ENCODE measurements around the gene SUFU. TPM values are rescaled to one million over a fixed set of nuclear protein-coding genes. Genes with fewer than 3 reads are reported as not detected.
A peak's percentile ranks its signal among the peaks of the same experiment; 100 is the strongest.

Gene SUFU
- total and polyA plus RNA-seq, 2 of the 13 experiments (the other 11 are each of a cell fraction or from before 2014, with no cell fraction given) = 2.9 to 5.5 TPM

DNA sequence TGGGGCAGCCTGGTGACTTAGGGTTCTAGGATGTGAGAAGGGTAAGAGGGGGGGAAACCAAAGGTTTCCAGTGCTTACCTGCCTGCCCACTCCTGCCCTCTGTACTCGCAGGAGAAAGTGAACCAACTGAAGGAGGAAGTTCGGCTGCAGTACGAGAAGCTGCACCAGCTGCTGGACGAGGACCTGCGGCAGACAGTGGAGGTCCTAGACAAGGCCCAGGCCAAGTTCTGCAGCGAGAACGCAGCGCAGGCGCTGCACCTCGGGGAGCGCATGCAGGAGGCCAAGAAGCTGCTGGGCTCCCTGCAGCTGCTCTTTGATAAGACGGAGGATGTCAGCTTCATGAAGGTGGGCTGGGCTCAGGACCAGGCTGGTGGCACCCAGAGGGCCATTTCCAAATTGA is 151.2 kb downstream of the SUFU start:
- 96% methylated on average over 12 of the region's 12 CpGs for WGBS (ENCODE audit: low lambda C conversion rate)
- peaks cover 55% of the 10 kb centered on the region for H4K20me1 ChIP-seq (ENCODE audit: insufficient read depth, low read length)
- intact Hi-C loops (cut with micrococcal nuclease; ENCODE audit: unreplicated experiment) = no loop called here
- H3K4me2 ChIP-seq (ENCODE audit: low read depth, low read length) = no peak overlapping the region
- TF ChIP-seq RBFOX2 (IDR thresholded peaks at IDR 0.05; ENCODE audit: low read depth, low read length) (peak; percentile 46; the same call in 1 of the 2 replicates), FOXJ3 (CRISPR knock-in tag; IDR thresholded peaks at IDR 0.05; ENCODE audit: borderline replicate concordance) (no peak), AGO2 (optimal IDR thresholded peaks at IDR 0.05; ENCODE audit: low read depth, low read length) (peak; percentile 48), DNMT1 (CRISPR knock-in tag; IDR thresholded peaks at IDR 0.05) (no peak), ZNF232 (CRISPR knock-in tag; IDR thresholded peaks at IDR 0.05; ENCODE audit: borderline replicate concordance) (no peak), KAT2B (IDR thresholded peaks at IDR 0.05; ENCODE audit: borderline replicate concordance, low read depth, low read length) (no peak)
- in situ Hi-C loops (cut with HindIII; ENCODE audit: extremely low pct_ligation_motif_present, low pct_unique_long_range_greater_than_20kb) = no loop called here
- H3K4me3 ChIP-seq (replicated peaks in 1 of 3; ENCODE audit: insufficient read depth in 1 of 3, low read depth in 2 of 3, low read length in 3 of 3) = no peak overlapping the region
- CTCF ChIA-PET (ENCODE audit: low intra/inter-chr PET ratio, low total read pairs) = no interaction called here
- peaks cover 36% of the 10 kb centered on the region for H3K4me1 ChIP-seq (ENCODE audit: insufficient read depth, low read length)
- DNase-seq (ENCODE audit: low spot score) (no peak), ATAC-seq (no peak), FAIRE-seq (no peak)
- no peak overlapping the region for H2AFZ ChIP-seq (ENCODE audit: low read length)
- H3K9me3 ChIP-seq (ENCODE audit: low read length) = no peaks in the 10 kb centered on the region
- peaks cover 40 to 64% of the 10 kb centered on the region in 2 experiments for H3K36me3 ChIP-seq (replicated peaks in 1 of 2; ENCODE audit: control insufficient read depth in 1 of 2, insufficient read depth in 2 of 2, low read length in 2 of 2)
- POLR2A ChIA-PET = interaction anchor here (4.0 kb wide), 1 partner anchor 9 kb away, joined by 23 read pairs; no protein-coding TSS in a partner anchor
- H3K27ac ChIP-seq (ENCODE audit: extremely low read length, insufficient read depth, low read length) = no peak overlapping the region
- no peaks in the 10 kb centered on the region for H3K27me3 ChIP-seq (ENCODE audit: control insufficient read depth in 1 of 2, insufficient read depth in 2 of 2, low read length in 2 of 2)
- no TSS peak for BruUV-seq (replicated peaks)
- peaks cover 30% of the 10 kb centered on the region for H3K79me2 ChIP-seq (ENCODE audit: insufficient read depth, low read length)
- no peak overlapping the region for H3K9ac ChIP-seq (ENCODE audit: insufficient read depth, low read depth, low read length)

DNA sequence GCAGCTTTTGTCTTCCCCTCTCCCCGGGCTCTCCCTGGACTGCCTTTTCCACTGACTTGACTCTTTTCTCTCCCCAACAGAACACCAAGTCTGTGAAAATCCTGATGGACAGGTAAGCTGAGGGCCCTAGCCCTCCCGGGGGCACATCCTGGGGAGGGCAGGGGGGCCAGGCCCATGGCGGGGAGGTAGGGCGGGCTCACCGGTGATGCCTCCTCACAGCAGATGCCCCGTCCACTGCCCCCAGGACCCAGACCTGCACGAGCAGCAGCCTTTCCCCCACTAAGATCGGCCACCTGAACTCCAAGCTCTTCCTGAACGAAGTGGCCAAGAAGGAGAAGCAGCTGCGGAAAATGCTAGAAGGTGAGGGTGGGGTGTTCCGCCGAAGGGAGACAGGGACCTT is 152.3 kb downstream of the SUFU start:
- H3K4me2 ChIP-seq (ENCODE audit: low read depth, low read length) = no peak overlapping the region
- CTCF ChIA-PET (ENCODE audit: low intra/inter-chr PET ratio, low total read pairs) = no interaction called here
- no peak for DNase-seq (ENCODE audit: low spot score)
- no peak for FAIRE-seq
- ATAC-seq = no peak
- H3K9ac ChIP-seq (ENCODE audit: insufficient read depth, low read depth, low read length) = no peak overlapping the region
- POLR2A ChIA-PET = interaction anchor here (4.0 kb wide), 1 partner anchor 10 kb away, joined by 23 read pairs; no protein-coding TSS in a partner anchor
- no peaks in the 10 kb centered on the region for H3K27me3 ChIP-seq (ENCODE audit: control insufficient read depth in 1 of 2, insufficient read depth in 2 of 2, low read length in 2 of 2)
- peaks cover 20% of the 10 kb centered on the region for H3K79me2 ChIP-seq (ENCODE audit: insufficient read depth, low read length)
- peaks cover 46% of the 10 kb centered on the region for H4K20me1 ChIP-seq (ENCODE audit: insufficient read depth, low read length)
- BruUV-seq (replicated peaks) = no TSS peak
- TF ChIP-seq, protein P1, sequence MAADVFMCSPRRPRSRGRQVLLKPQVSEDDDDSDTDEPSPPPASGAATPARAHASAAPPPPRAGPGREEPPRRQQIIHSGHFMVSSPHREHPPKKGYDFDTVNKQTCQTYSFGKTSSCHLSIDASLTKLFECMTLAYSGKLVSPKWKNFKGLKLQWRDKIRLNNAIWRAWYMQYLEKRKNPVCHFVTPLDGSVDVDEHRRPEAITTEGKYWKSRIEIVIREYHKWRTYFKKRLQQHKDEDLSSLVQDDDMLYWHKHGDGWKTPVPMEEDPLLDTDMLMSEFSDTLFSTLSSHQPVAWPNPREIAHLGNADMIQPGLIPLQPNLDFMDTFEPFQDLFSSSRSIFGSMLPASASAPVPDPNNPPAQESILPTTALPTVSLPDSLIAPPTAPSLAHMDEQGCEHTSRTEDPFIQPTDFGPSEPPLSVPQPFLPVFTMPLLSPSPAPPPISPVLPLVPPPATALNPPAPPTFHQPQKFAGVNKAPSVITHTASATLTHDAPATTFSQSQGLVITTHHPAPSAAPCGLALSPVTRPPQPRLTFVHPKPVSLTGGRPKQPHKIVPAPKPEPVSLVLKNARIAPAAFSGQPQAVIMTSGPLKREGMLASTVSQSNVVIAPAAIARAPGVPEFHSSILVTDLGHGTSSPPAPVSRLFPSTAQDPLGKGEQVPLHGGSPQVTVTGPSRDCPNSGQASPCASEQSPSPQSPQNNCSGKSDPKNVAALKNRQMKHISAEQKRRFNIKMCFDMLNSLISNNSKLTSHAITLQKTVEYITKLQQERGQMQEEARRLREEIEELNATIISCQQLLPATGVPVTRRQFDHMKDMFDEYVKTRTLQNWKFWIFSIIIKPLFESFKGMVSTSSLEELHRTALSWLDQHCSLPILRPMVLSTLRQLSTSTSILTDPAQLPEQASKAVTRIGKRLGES (CRISPR knock-in tag; IDR thresholded peaks at IDR 0.05; ENCODE audit: borderline replicate concordance) = no peak
- TF ChIP-seq HIVEP1 (CRISPR knock-in tag; IDR thresholded peaks at IDR 0.05) (no peak), KAT2B (IDR thresholded peaks at IDR 0.05; ENCODE audit: borderline replicate concordance, low read depth, low read length) (no peak), TBX3 (IDR thresholded peaks at IDR 0.05; ENCODE audit: borderline replicate concordance) (no peak), ZSCAN9 (CRISPR knock-in tag; IDR thresholded peaks at IDR 0.05; ENCODE audit: borderline replicate concordance) (no peak), ZNF225 (CRISPR knock-in tag; IDR thresholded peaks at IDR 0.05) (no peak), MTA1 (CRISPR knock-in tag; IDR thresholded peaks at IDR 0.05; ENCODE audit: borderline replicate concordance) (no peak)
- no peak overlapping the region for H2AFZ ChIP-seq (ENCODE audit: low read length)
- in situ Hi-C loops (cut with HindIII; ENCODE audit: extremely low pct_ligation_motif_present, low pct_unique_long_range_greater_than_20kb) (no loop called here), intact Hi-C loops (cut with micrococcal nuclease; ENCODE audit: unreplicated experiment) (no loop called here)
- H3K27ac ChIP-seq (ENCODE audit: extremely low read length, insufficient read depth, low read length) = no peak overlapping the region
- no peak overlapping the region for H3K4me3 ChIP-seq (replicated peaks in 1 of 3; ENCODE audit: insufficient read depth in 1 of 3, low read depth in 2 of 3, low read length in 3 of 3)
- peaks cover 38 to 55% of the 10 kb centered on the region in 2 experiments for H3K36me3 ChIP-seq (replicated peaks in 1 of 2; ENCODE audit: control insufficient read depth in 1 of 2, insufficient read depth in 2 of 2, low read length in 2 of 2)
- H3K9me3 ChIP-seq (ENCODE audit: low read length) = no peaks in the 10 kb centered on the region
- 96% methylated on average over 12 of the region's 12 CpGs for WGBS (ENCODE audit: low lambda C conversion rate)
- H3K4me1 ChIP-seq (ENCODE audit: insufficient read depth, low read length) = peaks cover 39% of the 10 kb centered on the region

All from HepG2 (cell line).